Peyer's patch (tissue), 4 donors: ENCODE results near the gene STK17B.

Source experiments
- POLR2A ChIP-seq, 2 donors: fragments of 450-650 bp; IDR thresholded peaks; one replicate each; pipeline ENCODE4 v1.5.1; 2017; ENCODE audit warnings: antibody characterized with exemption in 2 of 2, mild to moderate bottlenecking in 2 of 2, moderate library complexity in 2 of 2
- TF ChIP-seq, protein P1 (sequence below), 6 experiments: fragments of 450-650 bp in 4 of 6; fragments of 200-600 bp in 2 of 6; sonication (generic) in 1 of 6; IDR thresholded peaks; one replicate each; pipeline ENCODE4 v1.5.1; 2017 to 2019; ENCODE audit warnings: antibody characterized with exemption in 6 of 6, mild to moderate bottlenecking in 3 of 6, moderate library complexity in 1 of 6

DNA sequence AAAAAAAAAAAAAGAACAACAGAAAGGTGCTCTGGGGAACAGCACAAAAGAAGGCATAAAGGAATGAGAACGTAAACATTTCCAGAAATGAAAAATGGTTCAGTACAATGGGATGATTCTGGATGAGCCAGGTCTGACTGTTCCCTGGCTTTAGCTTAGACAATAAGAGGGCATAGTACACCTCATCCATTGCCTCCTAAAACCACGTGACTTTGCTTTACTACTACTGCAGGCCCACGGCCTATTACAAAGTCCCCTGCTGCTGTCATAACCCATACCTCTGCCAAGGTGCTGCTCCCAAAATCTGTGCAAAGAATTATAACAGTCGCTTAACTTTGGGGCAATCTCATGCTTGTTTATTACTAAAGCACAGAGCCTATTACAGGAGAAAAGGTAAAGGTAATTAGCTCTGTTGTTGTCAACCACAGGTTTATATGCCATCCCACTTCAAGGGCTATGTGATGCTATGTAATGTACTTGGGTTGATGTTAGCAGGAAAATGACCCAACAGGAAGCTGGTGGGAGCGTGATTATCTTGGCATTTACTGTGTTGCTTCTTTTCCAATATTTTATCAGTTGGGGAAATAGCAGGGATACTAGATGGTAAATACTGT, 26.8 kb downstream of the STK17B start:
- TF ChIP-seq, protein P1, sequence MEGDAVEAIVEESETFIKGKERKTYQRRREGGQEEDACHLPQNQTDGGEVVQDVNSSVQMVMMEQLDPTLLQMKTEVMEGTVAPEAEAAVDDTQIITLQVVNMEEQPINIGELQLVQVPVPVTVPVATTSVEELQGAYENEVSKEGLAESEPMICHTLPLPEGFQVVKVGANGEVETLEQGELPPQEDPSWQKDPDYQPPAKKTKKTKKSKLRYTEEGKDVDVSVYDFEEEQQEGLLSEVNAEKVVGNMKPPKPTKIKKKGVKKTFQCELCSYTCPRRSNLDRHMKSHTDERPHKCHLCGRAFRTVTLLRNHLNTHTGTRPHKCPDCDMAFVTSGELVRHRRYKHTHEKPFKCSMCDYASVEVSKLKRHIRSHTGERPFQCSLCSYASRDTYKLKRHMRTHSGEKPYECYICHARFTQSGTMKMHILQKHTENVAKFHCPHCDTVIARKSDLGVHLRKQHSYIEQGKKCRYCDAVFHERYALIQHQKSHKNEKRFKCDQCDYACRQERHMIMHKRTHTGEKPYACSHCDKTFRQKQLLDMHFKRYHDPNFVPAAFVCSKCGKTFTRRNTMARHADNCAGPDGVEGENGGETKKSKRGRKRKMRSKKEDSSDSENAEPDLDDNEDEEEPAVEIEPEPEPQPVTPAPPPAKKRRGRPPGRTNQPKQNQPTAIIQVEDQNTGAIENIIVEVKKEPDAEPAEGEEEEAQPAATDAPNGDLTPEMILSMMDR (IDR thresholded peaks at IDR 0.05) = no peak
- no peak for TF ChIP-seq POLR2A (IDR thresholded peaks at IDR 0.05)
